Left hindlimb (tissue), 1 donor: Measurements from ENCODE around the gene MCUB.
"Not testable (repeated sequence)": the region's sequence is repeated elsewhere in the genome, so short reads cannot be mapped to it uniquely, and the experiment has no call there.

Experiments
- DNase-seq: peaks from one replicate; pipeline ENCODE4 v3.0.0-alpha.2; 2018

The MCUB gene

DNA sequence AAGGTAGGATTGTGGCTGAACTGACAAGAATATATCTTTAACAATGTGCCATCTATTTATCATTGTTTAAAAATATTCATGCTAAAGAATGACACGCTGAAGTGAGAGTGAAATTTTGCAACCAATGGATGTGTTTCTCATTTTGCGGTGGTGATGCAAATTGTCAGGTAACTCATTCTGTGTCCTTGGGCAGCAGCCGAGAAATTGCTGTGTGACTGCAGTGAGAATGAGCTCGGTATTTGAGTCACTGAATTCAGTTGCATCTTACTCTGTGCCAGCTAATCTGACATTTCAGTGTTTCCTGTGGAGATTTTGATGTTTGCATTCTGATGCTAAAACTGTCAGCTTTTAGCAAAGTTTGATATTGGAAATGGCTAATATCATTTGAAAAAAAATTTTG lies 28.1 kb downstream of the MCUB start:
- DNase-seq = no peak

DNA sequence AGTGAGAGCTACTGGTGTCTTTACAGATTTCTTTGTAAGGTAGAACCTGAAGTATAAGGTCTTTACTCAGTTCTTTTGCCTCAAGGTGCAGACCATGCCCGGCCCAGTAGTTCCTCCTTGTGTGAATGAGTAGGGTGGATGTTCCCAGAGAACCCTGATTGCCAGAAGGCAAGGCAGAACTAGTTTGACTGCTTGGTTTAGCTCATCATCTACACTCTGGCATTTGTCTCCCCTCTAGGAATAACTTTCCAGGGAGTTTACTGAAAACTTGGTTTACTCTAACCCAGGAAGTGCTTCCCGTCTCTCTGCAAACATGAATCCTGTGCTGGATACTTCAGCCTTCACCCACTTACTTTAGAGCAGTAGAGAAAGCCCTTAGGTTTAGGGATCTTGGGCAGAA lies 29.1 kb downstream of the MCUB start:
- DNase-seq = no peak

DNA sequence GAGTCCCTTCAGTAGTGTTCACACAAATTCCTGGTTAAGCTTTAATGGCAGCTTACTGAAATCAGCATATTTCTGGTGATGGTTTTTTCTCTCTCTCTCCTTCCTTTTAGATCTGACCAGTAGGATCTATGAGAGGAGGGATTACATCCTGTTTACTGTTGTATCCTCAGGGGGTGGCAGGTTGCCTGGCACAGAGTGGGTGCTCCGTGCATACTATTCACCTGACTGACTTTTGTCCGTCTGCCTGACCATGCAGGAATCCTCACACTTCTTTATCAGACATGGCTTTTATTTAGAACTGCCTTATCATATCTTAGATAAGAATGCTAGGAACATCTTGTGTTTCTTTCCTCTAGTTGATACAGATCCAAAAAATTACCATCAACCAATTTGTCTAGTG lies 29.6 kb downstream of the MCUB start:
- no peak for DNase-seq

DNA sequence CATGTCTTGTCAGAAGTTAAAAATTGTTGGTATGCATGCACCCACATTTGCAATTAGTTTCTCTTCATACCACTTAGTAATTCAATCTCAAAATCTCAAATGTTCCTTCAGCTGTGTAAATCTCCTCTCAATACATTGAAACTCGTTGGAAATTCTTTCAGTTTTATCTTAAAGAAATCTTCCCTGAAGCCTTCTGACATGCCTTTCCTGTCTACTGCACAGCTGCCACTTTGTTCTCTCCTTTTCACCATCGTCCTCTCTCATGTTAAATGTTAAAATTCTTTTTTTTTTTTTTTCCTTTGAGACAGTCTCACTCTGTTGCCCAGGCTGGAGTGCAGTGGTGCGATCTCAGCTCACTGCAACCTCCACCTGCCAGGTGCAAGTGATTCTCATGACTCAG lies 30.9 kb downstream of the MCUB start:
- DNase-seq = no peak

DNA sequence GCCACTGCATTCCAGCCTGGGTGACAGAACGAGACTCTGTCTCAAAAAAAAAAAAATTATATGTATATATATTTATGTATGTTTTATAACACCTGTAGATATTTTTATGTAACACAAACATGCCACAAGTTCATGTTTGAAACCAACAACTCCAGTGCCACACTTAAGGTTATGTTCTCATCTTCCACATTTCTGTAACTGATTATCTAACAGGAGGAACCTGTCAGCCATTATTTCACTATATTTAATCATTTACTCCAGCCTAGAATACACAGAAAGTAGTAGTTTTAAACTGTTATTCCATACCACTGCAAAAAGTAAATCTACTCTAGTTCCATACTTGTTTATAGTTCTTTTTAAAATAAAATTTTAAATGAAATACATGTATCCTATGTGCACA lies 32.3 kb downstream of the MCUB start:
- DNase-seq = no peak

DNA sequence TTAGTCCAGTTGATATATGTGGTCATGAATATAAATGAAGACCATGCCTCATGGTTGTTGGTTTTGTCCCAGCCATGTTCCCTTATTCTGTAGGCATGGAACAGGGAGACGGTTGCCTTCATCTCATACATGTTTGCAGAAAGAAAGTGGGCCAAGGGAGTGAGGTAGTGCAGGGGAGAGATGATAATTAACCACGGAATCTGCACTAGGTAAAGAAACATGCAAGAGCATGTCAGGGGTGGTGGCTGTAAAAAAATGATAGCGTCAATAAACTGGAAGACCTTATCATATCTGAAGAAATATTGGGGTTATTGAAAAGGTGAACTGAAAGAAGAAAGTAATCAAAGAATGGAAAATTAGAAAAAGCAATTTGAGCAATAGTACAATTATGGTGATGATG lies 35.1 kb downstream of the MCUB start:
- not testable (repeated sequence) for DNase-seq

DNA sequence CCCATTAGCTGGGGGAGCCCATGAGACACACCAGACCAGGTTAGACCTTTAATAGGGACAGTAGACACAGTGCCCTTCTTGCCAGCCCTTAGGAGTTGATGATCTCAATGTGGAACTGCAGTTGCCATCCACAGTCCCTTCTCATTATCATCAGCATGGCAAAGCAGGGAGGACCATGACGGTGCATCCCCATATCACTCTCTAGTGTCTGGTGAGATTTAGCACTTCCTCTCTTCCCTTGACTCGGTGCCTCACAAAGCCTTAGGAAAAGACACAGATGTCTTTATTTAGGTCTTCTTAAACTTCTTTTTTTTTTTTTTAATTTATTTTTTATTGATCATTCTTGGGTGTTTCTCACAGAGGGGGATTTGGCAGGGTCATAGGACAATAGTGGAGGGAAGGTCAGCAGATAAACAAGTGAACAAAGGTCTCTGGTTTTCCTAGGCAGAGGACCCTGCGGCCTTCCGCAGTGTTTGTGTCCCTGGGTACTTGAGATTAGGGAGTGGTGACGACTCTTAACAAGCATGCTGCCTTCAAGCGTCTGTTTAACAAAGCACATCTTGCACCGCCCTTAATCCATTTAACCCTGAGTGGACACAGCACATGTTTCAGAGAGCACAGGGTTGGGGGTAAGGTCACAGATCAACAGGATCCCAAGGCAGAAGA lies 36.5 kb downstream of the MCUB start:
- DNase-seq = not testable (repeated sequence)

DNA sequence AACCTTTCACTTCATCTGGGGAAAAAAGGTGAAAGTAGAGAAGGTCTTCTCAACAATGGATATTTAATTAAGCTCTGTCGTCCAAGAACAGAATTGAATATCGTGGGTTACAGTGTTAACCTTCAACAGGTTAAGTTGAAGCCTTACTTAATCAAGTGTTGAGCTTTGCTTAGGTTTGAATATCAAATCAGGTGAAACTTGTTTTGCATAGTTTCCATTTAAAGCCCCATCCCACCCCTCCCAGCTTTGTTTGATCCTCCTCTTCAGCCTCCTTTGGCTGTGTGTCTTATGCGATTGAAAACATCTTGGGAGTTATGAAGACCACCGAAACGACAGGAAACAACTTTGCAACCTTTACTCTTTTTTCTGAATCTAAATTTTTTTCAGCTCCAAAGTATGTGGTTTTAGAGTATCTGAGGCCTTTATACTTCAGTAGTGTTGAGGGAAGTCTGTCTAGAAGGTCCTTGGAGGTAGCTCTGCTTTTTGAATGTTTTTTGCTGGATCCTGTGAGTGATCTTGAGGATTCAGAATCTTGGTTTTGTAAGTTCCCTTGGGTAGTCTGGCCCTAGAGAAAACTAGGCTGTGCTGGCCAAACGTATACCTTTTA lies 39.1 kb downstream of the MCUB start:
- DNase-seq = no peak

DNA sequence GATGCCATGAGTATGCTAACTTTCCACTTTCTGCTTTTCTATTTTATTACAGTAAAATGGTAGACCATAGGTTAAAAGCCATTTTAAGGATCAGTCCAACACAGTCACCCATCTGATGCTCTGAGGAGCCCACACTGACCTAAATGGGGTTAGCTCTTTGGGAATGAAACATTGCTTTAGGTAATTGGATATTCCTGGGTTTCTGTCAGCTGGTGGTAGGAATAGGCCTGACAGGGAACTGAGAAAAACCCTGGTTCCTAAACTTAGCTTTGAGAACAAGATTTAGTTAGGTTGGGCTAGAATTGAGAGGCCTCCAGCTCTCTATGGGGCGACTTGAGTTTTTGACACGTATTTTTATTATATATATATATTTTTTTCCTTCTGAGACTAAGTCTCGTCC lies 40.4 kb downstream of the MCUB start:
- no peak for DNase-seq

DNA sequence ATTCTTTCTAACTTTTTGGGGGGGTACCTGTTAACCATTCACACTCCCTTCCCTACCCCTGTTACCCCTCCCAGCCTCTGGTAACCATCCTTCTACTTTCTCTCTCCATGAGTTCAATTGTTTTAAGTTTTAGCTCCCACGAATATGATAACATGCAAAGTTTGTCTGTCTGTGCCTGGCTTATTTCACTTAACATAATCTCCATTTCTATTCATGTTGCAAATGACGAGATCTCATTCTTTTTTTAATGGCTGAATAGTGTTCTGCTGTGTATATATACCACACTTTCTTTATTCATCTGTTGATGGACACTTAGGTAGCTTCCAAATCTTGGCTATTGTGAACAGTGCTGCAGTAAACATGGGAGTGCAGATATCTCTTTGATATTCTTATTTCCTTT lies 41.3 kb downstream of the MCUB start:
- no peak for DNase-seq

DNA sequence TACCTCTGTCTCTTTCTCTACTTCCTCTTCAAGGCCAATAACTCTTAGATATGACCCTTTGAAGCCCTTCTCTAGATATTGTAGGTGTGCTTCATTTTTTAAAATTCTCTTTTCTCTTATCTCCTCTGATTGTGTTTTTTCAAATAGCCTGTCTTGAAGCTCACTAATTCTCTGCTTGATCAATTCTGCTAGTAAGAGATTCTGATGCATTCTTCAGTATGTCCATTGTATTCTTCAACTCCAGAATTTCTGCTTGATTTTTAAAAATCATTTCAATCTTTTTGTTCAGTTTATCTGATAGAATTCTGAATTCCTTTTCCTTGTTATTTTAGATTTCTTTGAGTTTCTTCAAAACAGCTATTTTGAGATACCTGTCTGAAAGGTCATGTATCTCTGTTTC lies 47.9 kb downstream of the MCUB start:
- no peak for DNase-seq

DNA sequence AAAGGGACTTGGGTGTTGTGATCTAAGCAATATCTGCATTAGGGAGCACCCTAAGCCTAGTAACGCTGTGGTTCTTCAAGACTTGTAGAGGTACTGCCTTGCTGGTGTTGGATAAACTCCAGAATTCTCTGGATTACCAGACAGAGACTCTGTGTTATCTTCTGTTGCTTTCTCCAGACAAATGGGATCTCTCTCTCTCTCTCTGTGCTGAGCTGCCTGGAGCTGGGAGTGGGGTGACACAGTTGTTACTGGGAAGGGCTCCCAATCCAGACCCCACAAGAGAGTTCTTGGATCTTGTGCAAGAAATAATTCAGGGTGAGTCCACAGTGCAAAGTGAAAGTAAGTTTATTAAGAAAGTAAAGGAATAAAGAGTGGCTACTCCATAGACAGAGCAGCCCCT lies 48.8 kb downstream of the MCUB start:
- no peak for DNase-seq

DNA sequence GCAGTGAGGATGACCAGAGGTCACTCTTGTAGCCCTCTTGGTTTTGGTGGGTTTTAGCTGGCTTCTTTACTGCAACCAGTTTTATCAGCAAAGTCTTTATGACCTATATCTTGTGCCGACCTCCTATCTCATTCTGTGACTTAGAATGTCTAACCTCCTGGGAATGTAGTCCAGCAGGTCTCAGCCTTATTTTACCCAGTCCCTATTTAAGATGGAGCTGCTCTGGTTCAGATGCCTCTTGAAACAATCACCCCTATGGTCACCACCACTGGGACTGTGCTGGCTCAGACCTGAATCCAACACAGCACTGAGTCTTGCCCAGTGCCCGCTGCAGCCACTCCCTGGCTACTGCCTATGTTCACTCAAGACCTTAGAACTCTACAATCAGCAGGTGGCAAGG lies 49.4 kb downstream of the MCUB start:
- no peak for DNase-seq

DNA sequence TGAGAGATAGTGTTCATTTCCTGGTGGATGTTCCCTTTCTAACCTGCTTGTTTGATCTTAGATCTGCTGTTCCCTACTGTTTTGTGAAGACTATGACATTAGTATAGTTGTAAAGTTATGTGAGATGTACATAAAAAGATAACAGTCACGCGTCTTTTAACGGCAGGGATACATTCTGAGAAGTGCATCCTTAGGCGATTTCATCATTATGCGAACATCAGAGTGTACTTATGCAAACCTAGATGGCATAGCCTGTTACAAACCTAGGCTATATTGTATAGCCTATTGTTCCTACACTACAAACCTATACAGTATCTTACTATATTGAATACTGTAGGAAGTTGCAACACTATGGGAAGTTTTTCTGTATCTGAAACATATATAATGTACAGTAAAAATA lies 50.4 kb downstream of the MCUB start:
- no peak for DNase-seq

DNA sequence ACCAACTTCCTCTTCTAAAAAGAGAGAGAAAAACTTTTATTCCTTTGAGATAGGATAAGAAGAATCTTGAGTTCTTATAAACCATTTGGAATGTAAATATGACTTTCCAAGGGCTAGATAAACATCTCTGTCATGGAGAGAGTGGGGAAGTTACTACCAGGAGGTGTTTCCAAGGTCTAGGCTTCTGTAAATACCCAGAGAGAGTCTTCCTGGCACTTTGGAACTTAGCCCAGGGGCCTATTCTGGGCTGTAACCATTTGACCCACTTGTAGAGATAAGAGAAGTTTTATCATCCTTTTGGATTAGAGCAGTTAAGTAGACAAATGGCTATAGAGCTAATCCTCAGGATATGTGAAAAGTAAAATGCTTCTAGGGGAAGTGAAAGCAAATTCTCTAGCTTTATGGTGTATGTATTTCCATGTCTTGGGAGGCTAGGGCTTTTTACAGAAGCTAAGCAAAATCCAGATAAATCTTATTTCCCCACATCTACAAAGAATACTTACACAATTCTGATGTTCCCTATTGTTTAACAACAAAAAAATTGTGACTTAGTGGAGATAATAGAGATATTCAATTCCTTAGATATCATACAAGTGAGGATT lies 51.1 kb downstream of the MCUB start:
- DNase-seq = no peak

DNA sequence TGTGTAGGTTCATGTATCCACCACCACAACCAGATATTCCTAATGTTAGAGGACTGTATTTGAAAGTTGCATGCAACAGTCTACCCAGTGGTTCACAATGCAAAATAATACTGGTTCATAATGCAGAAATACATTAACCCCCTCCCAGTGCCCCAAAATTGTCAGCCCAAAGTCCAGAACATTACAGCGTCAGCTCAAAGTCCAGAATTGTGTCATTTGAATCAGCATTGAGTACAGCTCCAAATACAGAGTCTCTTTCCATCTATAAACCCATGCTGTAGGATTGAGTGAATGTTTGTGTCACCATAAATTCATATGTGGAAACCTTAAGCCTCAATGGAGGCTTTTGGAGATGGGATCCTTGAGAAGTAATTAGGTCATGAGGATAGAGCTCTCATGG lies 54.0 kb downstream of the MCUB start:
- no peak for DNase-seq

DNA sequence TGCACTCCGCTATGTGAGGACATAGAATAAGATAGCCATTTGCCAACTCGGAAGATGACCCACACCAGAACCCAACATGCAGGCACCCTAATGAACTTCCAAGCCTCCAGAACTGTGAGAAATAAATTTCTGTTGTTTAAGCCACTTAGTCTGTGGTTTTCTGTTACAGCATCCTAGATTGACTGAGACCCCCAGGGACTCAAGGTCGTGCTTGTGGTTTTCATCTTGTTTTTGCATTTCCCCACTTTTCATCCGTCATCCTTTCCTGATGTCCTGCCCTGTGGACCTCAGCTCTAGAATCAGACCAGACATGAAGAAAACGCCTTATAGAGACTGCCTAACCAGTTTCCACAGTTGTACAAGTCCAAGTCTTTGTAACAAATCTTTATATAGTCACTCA lies 54.4 kb downstream of the MCUB start:
- no peak for DNase-seq

DNA sequence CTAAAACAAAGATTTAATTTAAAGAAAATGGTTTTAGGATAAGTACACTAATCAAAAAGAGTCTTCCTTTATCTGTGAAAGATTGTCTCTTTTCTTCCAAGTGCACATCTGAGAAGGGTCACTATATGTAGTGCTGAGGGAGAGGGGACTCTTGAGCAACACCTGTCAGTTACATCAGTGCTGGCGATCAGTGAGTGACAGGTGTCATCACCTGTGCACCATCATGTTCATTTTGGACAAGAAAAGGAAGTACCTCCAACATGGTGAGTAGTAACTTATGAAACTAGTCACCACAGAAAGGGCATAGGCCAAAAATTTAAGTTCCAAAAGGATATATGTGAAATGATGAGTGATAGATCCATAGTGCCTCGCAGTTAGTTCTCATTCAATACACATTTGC lies 55.7 kb downstream of the MCUB start:
- no peak for DNase-seq

DNA sequence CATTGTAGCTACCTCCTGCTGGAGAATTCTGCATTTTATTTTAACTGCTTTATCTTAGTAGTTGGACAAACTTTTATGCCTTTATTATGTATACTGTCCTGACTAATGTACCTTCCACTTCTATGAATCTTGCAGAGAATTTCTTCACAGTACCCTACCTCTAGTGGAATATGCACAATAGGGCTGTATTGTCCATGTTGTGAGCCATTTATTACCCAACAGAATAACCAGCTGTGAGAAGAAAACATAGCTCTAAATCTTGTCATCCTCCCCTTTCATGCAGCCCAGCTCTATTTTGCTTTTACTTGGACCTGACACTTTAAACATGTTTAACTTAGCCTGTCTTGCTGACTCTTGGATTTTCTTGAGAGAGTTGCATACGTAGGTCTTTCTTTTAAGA lies 56.2 kb downstream of the MCUB start:
- no peak for DNase-seq

DNA sequence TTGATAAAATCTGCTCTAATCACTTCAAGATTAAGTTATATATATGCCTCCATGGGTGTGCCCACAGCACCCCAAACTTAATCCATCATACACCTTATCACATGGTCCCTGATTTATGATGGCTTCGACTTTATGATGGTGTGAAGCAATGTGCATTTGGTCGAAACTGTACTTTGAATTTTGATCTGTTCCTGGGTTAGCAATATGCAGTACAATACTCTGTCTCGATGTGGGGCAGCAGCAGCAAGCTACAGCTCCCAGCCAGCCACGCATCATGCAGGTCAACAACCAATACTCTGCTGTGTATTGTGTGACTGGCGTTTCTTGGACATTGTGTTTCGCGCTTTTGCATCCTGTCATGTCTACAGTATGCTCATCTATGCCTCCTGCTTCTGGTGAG lies 62.6 kb downstream of the MCUB start:
- DNase-seq = no peak

DNA sequence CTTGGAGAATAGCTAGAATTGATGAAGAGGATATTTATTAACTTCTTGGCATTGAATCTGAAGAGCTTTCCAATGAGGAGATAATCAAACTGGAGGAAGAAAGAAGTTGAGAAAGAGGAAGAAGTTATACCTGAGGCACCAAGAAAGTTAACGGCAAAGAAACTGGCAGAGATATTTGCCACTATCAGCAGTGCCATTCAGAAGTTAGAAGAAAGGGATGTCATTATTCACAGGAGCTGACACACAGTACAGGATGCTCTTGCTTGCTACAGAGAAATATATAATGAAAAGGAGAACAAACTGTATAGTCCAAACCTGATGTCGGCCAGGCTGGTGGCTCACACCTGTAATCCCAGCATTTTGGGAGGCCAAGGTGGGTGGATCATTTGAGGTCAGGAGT lies 64.5 kb downstream of the MCUB start:
- DNase-seq = no peak

DNA sequence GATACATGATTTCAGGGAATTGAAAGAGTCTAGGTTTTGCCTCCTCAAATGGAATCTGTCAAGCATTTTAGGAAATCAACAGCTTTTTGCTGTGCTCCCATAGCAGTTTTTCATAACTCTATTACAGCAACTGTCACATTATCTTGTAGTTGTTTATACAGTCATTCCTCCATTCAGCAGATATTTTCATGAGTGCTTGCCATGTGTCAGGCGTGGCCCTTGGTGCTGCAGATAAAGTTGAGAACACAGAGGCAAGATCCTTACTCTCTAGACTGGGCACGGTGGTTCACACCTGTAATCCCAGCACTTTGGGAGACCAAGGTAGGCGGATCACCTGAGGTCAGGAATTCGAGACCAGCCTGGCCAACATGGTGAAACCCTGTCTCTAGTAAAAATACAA lies 67.3 kb downstream of the MCUB start:
- no peak for DNase-seq

DNA sequence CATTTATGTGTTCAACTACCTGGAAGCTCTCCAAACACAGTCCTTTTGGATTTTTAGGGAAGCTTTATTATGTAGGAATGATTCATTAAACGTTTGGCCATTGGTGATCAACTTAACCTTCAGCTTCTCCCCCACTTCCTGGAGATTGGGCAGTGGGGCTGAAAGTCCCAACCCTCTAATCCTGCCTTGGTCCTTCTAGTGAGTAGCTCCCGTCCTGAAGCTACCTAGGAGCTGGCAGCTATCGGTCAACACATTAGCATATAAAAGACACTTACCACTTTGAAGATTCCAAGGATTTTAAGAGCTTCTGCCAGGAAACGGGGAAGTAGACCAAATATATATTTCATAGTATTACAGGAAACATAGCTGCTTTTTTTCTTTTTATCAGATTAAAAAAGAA lies 69.7 kb downstream of the MCUB start:
- no peak for DNase-seq

DNA sequence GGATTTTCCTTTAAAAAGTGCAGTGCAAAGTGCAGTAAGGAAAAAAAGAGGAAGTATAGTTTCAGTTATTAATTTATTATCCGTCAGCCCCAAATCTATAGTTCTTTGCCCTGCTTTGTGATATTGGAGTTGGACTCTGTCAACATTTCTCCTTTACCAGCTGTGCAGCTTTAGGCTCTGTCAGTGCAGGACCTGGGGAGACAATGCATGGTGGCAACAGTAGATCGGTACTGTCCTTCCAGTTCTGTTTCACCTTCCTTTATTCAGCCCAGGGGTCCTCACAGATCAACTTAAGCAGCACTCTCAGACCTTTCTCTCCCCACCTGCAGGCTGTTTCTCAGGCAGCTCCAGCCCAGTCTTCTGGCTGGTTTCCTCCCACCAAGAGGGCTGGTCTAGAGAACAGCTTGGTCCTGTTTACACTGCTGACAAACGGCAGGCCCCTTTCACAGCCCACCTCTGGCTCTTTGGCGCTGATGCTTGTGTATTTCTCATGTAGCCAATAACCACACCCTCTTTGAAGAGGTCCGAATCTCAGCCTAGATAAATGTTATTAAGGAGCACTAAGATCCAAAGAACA lies 71.6 kb downstream of the MCUB start:
- DNase-seq = no peak

DNA sequence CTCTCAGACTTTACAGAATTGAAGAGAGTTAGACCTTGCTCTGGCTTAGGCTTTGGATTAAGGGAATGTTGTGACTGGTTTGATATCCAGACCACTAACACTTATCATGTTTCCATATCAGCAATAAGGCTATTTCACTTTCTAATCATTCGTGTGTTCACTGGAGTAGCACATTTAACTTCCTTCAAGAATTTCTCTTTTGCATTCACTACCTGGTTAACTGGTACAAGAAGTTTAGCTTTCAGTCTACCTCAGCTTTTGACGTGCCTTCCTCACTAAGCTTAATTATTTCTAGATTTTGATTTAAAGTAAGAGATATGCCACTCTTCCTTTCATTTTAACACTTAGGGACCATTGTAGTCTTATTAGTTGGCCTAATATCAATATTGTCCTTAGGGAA lies 80.6 kb downstream of the MCUB start:
- no peak for DNase-seq
